DND-41 (cell line): ENCODE measurements around the gene VSIG8.

Experiments used
- EZH2 ChIP-seq: IDR thresholded peaks from 3 replicates; pipeline ENCODE4 v1.6.1; 2012; ENCODE audit warnings: borderline replicate concordance, low read depth, mild to moderate bottlenecking, moderate library complexity, low read length, inconsistent platforms; ENCODE audit not compliant: severe bottlenecking
- TF ChIP-seq, protein P1 (sequence below): IDR thresholded peaks from 2 replicates; pipeline ENCODE4 v1.5.1; 2012; ENCODE audit warnings: borderline replicate concordance, low read length, moderate library complexity, mild to moderate bottlenecking; ENCODE audit not compliant: poor library complexity, severe bottlenecking; ENCODE audit errors: extremely low read depth

DNA sequence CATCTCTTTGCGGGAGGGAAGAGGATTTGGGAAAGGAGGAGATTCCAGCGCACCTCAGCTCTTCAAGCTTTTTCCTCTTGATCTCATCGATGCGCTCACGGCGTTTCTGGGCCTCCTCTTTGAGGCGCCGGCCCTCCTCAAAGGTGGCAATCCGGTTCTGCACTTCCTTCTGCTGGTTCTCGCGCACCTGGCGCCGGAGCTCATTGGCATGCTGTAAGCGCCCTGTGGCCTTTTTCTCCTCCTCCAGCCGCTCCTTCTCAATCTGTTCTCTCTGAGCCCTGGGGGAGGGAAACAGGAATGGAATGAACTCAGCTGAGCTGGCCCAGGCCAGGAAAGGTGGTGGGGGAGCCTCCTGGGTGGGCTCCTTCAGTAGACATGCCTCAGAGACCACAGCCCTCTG lies 10.4 kb upstream of the VSIG8 start:
- TF ChIP-seq, protein P1, sequence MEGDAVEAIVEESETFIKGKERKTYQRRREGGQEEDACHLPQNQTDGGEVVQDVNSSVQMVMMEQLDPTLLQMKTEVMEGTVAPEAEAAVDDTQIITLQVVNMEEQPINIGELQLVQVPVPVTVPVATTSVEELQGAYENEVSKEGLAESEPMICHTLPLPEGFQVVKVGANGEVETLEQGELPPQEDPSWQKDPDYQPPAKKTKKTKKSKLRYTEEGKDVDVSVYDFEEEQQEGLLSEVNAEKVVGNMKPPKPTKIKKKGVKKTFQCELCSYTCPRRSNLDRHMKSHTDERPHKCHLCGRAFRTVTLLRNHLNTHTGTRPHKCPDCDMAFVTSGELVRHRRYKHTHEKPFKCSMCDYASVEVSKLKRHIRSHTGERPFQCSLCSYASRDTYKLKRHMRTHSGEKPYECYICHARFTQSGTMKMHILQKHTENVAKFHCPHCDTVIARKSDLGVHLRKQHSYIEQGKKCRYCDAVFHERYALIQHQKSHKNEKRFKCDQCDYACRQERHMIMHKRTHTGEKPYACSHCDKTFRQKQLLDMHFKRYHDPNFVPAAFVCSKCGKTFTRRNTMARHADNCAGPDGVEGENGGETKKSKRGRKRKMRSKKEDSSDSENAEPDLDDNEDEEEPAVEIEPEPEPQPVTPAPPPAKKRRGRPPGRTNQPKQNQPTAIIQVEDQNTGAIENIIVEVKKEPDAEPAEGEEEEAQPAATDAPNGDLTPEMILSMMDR = no peak
- TF ChIP-seq EZH2 = no peak
